Measurements from ENCODE around the gene WDR70.
A peak's percentile ranks its signal among the peaks of the same experiment; 100 is the strongest.
"Not testable (repeated sequence)": the region's sequence is repeated elsewhere in the genome, so short reads cannot be mapped to it uniquely, and the experiment has no call there.

Gene WDR70

GRCh38 chr5:37454402-37455055 is 75.4 kb downstream of the WDR70 start:
- DNase-seq (ENCODE audit: low read depth), result peak; percentile 41

DNA sequence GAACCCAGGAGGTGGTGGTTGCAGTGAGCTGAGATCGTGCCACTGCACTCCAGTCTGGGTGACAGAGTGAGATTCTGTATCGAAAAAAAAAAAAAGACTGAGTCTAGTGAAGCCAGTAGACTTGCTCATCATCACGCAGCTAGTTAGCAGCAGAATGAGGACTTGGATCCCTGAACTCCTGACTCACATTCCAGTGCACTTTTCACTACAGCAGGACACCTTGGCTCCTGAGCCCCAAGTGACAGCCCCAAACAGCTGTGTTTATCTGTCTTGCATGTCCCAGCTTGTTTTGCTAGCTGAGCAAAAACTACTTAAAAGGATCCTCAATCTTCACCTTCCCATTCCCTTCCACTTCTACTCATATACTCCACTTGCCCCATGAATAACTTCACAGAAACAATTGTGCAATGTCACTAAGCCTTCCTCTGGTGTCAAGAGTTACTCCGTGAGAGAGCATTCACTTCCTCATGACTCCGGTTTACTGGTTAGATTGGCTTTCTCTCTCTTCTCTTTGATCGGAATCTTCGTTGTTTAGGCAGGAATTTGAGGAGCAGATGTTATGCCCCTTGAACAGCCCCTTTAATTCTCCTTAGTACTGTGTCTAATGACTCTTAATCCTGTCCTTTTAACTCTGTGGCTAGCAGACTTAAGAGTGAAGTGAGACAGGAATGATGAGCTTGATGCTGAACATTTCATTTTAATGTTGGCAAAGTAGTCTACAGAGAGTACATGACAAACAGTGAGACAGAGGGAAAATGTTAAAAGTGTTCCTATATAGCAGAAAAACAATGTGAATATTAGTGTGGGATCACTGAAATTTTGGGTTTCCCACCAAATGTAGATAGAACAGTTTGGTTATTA is 84.3 kb downstream of the WDR70 start:
- DNase-seq (ENCODE audit: low read depth), result not testable (repeated sequence)

GRCh38 chr5:37464581-37464980 is 85.5 kb downstream of the WDR70 start:
- DNase-seq (ENCODE audit: low read depth), result not testable (repeated sequence)

GRCh38 chr5:37469383-37469782 is 90.3 kb downstream of the WDR70 start:
- DNase-seq (ENCODE audit: low read depth), result not testable (repeated sequence)

DNA sequence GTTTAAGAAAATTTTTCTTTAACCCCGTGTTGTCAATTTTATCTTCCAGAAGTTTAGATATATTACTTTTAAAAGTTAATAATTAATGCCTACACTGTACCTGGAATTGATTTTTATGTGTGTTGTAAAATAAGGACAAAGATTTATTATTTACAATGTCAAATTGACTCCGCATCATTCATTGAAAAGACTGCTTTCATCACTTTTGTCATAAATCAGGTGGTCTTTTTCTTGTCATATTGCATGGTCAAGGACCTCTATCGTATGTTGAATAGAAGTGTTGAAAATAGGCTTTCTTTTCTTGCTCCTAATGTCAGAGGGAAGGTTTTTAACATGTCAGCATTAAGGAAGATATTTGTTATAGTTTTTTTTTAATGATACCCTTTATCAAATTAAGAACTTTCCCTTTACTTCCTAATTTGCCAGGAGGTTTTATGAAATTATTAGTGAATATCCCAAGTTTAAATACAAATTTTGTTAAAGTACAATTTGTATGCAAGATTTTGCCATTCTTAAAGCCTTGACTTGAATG is 92.6 kb downstream of the WDR70 start:
- no peak for DNase-seq (ENCODE audit: low read depth)

GRCh38 chr5:37477426-37477825 is 98.3 kb downstream of the WDR70 start:
- no peak for DNase-seq (ENCODE audit: low read depth)

GRCh38 chr5:37478121-37478894 is 99.2 kb downstream of the WDR70 start:
- no peak for DNase-seq (ENCODE audit: low read depth)

GRCh38 chr5:37481395-37481794 is 102.3 kb downstream of the WDR70 start:
- DNase-seq (ENCODE audit: low read depth), result not testable (repeated sequence)

DNA sequence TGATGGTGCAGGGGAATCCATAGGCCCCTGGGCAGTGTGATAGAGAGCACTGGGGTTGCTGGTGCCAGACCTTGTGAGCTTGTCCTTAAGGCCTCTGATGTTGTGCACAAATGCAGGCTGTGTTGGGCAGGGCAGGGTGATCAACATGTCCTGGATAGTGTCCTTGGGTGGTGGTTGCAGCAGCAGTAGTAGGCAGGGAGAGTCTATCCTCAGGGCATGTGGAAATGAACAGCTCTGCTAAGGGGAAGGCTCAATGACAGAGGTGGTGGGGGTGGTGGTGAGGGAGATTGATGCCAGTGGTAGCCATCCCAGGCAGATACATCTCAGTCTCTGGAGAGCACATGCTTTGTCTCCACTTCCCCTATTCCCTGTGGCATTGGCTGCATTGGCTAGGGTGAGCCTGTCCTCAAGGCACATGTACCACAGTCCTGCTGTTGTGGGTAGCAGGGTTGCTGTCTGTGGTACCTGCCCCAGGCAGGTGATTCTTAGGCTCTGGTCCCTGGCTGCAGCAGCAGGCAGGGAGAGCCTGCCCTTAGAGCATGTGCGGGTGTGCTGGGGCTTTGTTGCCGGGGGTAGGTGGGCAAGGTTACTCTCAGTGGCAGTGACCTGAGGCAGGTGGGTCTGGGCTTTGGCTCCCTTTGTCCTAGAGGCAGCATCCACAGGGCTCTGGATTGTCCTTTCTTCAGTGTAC is 111.1 kb downstream of the WDR70 start:
- no peak for DNase-seq (ENCODE audit: low read depth)

DNA sequence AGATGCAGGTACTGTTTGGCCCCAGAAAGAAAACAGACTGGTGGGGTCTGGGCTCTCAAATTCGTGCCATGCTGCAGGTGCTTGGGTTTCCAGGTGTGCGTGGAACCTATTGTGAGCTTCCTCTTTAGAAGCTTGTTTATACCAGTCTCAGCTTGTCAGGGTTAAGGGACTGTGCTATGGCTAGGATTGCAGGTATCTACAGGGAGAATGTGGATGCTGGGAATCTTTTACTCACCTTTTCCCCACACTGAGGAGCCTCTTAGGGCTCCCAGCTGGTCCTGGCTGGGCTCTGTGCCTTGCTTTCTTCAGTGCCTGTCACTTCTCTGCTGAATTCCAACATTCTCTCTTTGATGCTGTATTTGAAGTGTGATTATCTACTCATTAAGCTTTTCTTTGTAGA is 111.8 kb downstream of the WDR70 start:
- DNase-seq (ENCODE audit: low read depth), result no peak

DNA sequence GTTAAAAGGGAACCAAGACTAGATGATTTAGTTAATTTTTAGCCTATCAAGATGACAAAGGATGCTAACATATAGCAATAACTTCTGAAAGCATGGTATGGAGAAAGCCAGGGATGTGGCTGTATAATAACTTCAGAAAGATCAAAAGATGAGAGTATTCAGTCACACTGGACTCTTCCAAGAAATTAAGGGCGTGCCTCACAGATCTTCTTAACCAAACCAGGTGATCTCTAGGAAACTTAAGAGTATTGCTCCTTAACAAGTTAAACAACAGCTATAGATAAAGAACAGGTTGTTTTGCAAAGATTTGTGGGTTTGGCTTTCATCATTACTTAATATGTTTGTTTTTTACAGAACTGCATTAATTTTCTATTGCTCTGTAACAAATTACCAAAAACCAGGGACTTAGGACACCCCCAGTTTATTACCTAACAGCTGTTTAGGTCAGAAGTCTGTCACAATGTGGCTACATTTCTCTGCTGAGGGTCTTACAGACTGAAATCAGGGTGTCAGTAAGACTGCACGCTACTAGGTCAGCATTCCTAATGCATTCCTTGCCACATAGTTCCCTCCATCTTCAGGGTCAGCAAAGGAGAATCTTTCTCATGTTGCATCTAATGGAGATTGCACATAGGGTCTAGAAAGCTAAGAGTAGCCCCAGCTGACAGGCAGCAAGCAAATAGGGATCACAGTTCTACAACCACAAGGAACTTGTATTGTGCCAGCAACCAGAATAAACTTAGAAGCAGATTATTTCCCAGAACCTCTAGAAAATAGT is 113.8 kb downstream of the WDR70 start:
- no peak for DNase-seq (ENCODE audit: low read depth)

DNA sequence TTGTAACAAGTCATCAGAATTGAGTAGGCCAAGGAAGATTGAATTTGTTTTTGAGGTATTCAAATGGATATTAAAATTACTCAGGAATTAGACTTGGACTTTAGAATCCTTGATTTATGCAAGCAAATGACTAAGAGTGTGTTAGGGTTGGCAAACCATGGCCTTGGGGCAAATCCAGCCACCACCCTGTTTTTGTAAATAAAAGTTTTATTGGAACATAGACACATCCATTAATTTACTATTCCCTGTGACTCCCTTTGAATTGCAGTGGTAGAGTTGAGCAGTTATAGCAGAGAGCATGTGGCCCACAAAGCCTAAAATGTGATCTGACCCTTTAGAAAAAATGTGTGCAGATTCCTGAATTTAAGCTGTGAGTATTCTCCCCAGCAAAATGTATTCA is 115.6 kb downstream of the WDR70 start:
- DNase-seq (ENCODE audit: low read depth), result no peak

DNA sequence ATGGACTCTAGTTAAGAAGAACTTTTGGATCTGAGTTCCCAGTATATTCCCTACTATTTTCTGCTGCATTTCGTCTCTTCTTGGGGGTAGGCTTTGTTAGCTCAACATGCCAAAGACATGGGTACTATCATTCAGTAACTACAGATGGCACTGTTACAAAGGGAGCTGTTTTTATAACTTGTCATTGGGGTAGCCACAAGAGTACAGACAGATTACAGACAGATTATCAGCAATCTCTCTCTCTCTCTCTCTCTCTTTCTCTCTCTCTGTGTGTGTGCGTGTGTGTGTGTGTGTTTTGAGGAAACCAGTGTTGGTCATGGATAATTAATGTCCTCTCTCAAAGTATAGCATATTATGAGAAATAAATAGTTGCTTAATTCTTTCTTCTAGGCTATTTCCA is 116.1 kb downstream of the WDR70 start:
- peak; percentile 31 for DNase-seq (ENCODE audit: low read depth)

DNA sequence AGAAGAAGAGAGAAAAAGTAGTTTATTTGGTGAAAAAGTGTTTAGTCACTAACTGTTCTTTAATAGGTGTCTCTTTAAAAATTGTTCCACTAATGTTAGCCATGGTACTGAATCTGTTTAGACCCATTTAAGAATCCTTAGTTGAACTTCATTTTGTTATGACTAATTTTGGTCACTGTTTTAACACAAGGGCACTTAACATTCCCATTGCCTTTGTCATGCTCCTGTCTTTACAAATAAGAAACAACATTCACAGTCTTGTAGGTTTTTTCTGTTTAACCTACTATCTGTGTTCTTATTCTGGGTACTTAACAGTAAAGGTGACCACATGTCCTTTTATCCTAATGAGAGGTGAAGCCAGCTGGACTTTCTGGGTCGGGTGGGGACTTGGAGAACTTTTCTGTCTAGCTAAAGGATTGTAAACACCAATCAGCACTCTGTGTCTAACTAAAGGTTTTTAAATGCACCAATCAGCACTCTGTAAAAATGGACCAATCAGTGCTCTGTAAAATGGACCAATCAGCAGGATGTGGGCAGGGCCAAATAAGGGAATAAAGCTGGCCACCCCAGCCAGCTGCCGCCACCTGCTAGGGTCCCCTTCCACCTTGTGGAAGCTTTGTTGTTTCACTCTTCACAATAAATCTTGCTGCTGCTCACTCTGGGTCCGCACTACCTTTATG is 116.7 kb downstream of the WDR70 start:
- DNase-seq (ENCODE audit: low read depth), result peak; percentile 81

GRCh38 chr5:37496902-37497445 is 117.9 kb downstream of the WDR70 start:
- DNase-seq (ENCODE audit: low read depth), result no peak

DNA sequence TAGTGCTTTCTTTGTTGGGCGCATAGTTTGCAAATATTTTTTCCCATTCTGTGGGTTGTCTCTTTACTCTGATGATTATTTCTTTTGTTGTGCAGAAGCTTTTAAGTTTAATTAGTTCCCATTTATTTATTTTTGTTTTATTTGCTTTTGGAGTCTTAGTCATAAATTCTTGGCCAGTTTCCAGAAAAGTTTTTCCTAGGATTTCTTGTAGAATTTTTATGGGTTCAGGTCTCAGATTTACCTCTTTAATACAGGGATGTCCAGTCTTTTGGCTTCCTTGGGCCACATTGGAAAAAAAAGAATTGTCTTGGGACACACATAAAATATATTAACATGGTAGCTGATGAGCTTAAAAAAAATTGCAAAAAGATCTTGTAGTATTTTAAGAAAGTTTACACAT is 122.0 kb downstream of the WDR70 start:
- no peak for DNase-seq (ENCODE audit: low read depth)

DNA sequence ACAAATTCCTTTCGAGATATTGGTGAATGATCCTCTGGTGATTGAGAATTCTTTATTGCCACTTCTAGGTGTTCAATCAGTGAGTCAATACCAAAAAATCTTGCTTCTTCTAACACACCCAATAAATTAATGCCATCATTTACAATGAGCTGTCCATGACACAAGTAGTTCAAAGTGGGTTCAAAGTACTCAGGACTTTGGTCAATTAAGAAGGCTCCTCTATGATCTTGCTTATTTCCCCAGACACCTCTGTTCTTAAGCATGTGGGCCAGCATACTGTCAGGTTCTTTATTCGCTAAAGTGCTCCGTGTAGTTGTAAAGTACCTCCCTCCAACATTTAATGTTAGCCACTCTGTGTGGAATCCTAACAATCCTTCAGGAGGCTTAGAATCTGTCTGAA is 127.1 kb downstream of the WDR70 start:
- DNase-seq (ENCODE audit: low read depth), result no peak

GRCh38 chr5:37506722-37507121 is 127.6 kb downstream of the WDR70 start:
- DNase-seq (ENCODE audit: low read depth), result no peak

GRCh38 chr5:37511646-37512045 is 132.5 kb downstream of the WDR70 start:
- DNase-seq (ENCODE audit: low read depth), result no peak

DNA sequence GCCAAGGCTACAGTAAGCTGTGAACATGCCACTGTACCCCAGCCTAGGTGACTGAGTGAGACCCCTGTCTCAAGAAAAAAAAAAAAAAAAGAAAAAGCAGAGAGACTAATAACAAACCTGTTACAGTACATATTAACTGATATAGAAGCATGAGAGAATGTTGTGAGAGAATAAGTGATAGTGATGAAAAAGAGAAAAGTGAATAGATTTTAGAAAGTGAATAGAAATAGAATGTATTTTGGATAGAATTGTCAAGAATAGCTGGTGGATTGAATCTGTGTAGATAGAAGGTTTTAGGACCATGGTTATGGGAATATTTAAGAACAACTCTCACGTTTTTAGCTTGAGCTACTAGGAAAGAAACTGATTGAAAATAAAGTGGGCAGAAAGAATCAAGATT is 135.8 kb downstream of the WDR70 start:
- no peak for DNase-seq (ENCODE audit: low read depth)

All from HS-5 (cell line).